Gastrocnemius medialis (tissue), 4 donors: Measurements from ENCODE around the gene TMF1. TPM values are rescaled to one million over a fixed set of nuclear protein-coding genes. Genes with fewer than 3 reads are reported as not detected.
A peak's percentile ranks its signal among the peaks of the same experiment; 100 is the strongest.

Experiments used
- ATAC-seq, 2 donors: fragments of 150-250 bp; one replicate each; pipeline ENCODE4 v1.9.1; 2016
- DNase-seq, 2 donors: peaks; one replicate each; pipeline ENCODE4 v3.0.0-alpha.2; 2019
- H3K27ac ChIP-seq, 4 donors: fragments of 200-600 bp; sonication (generic); 1 replicate in 1 of 4; 2 replicates in 3 of 4; pipeline ENCODE4 v1.5.1; 2016 to 2018; ENCODE audit warnings: mild to moderate bottlenecking in 2 of 4, moderate library complexity in 1 of 4
- H3K27me3 ChIP-seq, 3 donors: fragments of 200-600 bp; sonication (generic) in 2 of 3; 1 replicate in 1 of 3; 2 replicates in 2 of 3; pipeline versions ENCODE4 v1.5.1 to v1.6.0; 2016 to 2019; ENCODE audit warnings: mild to moderate bottlenecking in 1 of 3, moderate library complexity in 1 of 3
- H3K36me3 ChIP-seq, 2 donors: fragments of 200-600 bp; sonication (generic) in 1 of 2; one replicate each; pipeline ENCODE4 v1.5.1; 2017 to 2018
- H3K4me1 ChIP-seq, 2 donors: fragments of 200-600 bp; sonication (generic) in 1 of 2; one replicate each; pipeline ENCODE4 v1.5.1; 2016 to 2017; ENCODE audit warnings: mild to moderate bottlenecking in 2 of 2
- H3K4me3 ChIP-seq, 4 donors: fragments of 200-600 bp; sonication (generic) in 3 of 4; 1 replicate in 1 of 4; 2 replicates in 3 of 4; pipeline ENCODE4 v1.5.1; 2016 to 2019; ENCODE audit warnings: mild to moderate bottlenecking in 2 of 4
- H3K9me3 ChIP-seq, 3 donors: fragments of 200-600 bp; sonication (generic) in 2 of 3; 1 replicate in 1 of 3; 2 replicates in 2 of 3; pipeline ENCODE4 v1.5.1; 2016 to 2019
- CTCF ChIP-seq, 5 experiments: fragments of 450-650 bp in 3 of 5; fragments of 200-600 bp in 2 of 5; sonication (generic) in 2 of 5; IDR thresholded peaks in 4 of 5; conservative IDR thresholded peaks in 1 of 5; 1 replicate in 4 of 5; 2 replicates in 1 of 5; pipeline ENCODE4 v1.5.1; 2016 to 2019; ENCODE audit warnings: antibody characterized with exemption in 5 of 5, mild to moderate bottlenecking in 3 of 5, moderate library complexity in 3 of 5
- POLR2A ChIP-seq, 2 donors: fragments of 450-650 bp; IDR thresholded peaks; one replicate each; pipeline ENCODE4 v1.6.1; 2017; ENCODE audit warnings: antibody characterized with exemption in 2 of 2, mild to moderate bottlenecking in 2 of 2, moderate library complexity in 2 of 2
- in situ Hi-C, 4 donors: fragments of 200-750 bp; cut with MboI; loops; one replicate each; pipeline versions ENCODE4 v1.15.0 to v1.8.0; 2017; ENCODE audit warnings: low sequenced_read_pairs in 4 of 4
- intact Hi-C: fragments of 100-400 bp; cut with DNase I; formaldehyde crosslinking; loops from one replicate; pipeline ENCODE4 v1.15.1; 2023; ENCODE audit warnings: low total_unique reads
- total RNA-seq, 4 donors: library from RNA; depleted of rRNA; stranded (reverse); fragments of >200 nt; gene quantifications; one replicate each; pipeline versions ENCODE4 v1.1.0 to v1.2.3, GENCODE V29; 2016

Gene TMF1
- total RNA-seq, 4 donors from 2014 or later: 27.0 to 49.6 (median 33.5) TPM

DNA sequence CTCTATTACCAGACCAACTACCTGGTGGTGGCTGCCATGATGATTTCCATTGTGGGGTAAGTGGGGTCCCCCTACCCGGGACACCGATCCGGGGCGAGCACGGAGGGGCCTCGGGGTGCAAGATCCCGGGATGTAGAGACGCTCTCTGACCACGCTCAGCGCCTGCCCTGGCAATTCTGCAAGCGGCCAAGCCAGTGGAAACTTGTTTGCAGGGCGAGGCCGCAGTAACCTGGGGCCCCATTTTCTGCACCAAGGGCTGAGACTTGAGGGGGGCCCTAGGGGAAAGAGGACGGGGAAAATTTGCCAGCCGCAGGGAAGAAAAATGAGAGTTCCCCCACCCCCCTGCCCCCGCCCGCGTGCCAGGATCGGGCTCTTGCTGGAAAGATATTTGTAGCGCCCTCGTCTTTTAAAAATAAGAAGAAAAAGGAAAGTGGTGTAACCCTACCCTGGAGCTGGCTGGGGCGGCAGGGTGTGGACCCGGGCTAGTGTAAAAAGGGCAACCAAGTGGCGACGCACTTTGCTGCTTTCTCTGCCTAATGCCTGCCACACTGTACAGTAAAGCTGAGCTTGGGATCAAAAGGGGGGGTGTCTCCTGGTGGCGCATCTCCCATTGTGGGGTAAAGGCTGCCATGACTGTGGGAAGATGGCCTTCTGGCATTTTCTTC, 33.2 kb upstream of the TMF1 start:
- intact Hi-C loops (no loop called here), in situ Hi-C loops (no loop called here)
- Histone ChIP-seq H3K4me3 (peak overlapping the region; percentile 85 to 97 (median 88)), H3K27me3 (no peaks in the 10 kb centered on the region), H3K36me3 (no peaks in the 10 kb centered on the region), H3K27ac (peak overlapping the region; percentile 95 to 99 (median 97)), H3K4me1 (peaks cover 76 to 79% of the 10 kb centered on the region in 2 donors), H3K9me3 (no peaks in the 10 kb centered on the region)
- ATAC-seq (peak; percentile 3 to 7), DNase-seq (peak in 1 of 2 donors; percentile 56)
- TF ChIP-seq POLR2A (IDR thresholded peaks at IDR 0.05) (no peak), CTCF (IDR thresholded peaks at IDR 0.05 in 4 of 5, conservative IDR thresholded peaks at IDR 0.05 in 1 of 5) (no peak)

- no peaks in the 10 kb centered on the region for H3K27me3 ChIP-seq
- TF ChIP-seq POLR2A (IDR thresholded peaks at IDR 0.05) (peak; percentile 78 to 83), CTCF (IDR thresholded peaks at IDR 0.05 in 4 of 5, conservative IDR thresholded peaks at IDR 0.05 in 1 of 5) (no peak)
- peak; percentile 93 for DNase-seq
- peak; percentile 44 to 48 for ATAC-seq
- intact Hi-C loops (no loop called here), in situ Hi-C loops (no loop called here)
- H3K4me1 ChIP-seq: peaks cover 70 to 72% of the 10 kb centered on the region in 2 donors
- no peaks in the 10 kb centered on the region for H3K36me3 ChIP-seq
- H3K27ac ChIP-seq: peak within 1 kb of the TSS; percentile 95 to 99 (median 97)
- H3K9me3 ChIP-seq: no peaks in the 10 kb centered on the region
- peak within 1 kb of the TSS; percentile 85 to 97 (median 88) for H3K4me3 ChIP-seq
Measured at GRCh38 chr3:69084326-69085167, 32.4 kb upstream of the TMF1 start, which contains the start of gene ARL6IP5. TSS of gene ARL6IP5 (plus strand) at chr3:69084937. CDS start at chr3:69085048, 111 bp downstream.

- Histone ChIP-seq H3K27me3 (no peaks in the 10 kb centered on the region), H3K4me1 (peaks cover 71 to 72% of the 10 kb centered on the region in 2 donors), H3K9me3 (no peaks in the 10 kb centered on the region), H3K4me3 (no peak overlapping the region), H3K27ac (peak overlapping the region; percentile 95 to 99 (median 97)), H3K36me3 (no peaks in the 10 kb centered on the region)
- in situ Hi-C loops (no loop called here), intact Hi-C loops (no loop called here)
- DNase-seq (peak in 1 of 2 donors; percentile 65), ATAC-seq (peak in 1 of 2 donors; percentile 16)
- TF ChIP-seq CTCF (IDR thresholded peaks at IDR 0.05 in 4 of 5, conservative IDR thresholded peaks at IDR 0.05 in 1 of 5) (no peak), POLR2A (IDR thresholded peaks at IDR 0.05) (peak in 1 of 2 donors; percentile 51)
Measured at GRCh38 chr3:69082805-69083204, 30.7 kb upstream of the TMF1 start.

GRCh38 chr3:69082361-69082760, 30.2 kb upstream of the TMF1 start:
- H3K4me3 ChIP-seq: peak overlapping the region in 1 of 4 donors; percentile 4
- peak overlapping the region; percentile 95 to 99 (median 97) for H3K27ac ChIP-seq
- TF ChIP-seq POLR2A (IDR thresholded peaks at IDR 0.05) (no peak), CTCF (IDR thresholded peaks at IDR 0.05 in 4 of 5, conservative IDR thresholded peaks at IDR 0.05 in 1 of 5) (no peak)
- H3K36me3 ChIP-seq: no peaks in the 10 kb centered on the region
- in situ Hi-C loops (no loop called here), intact Hi-C loops (no loop called here)
- H3K27me3 ChIP-seq: no peaks in the 10 kb centered on the region
- H3K4me1 ChIP-seq: peaks cover 69 to 70% of the 10 kb centered on the region in 2 donors
- no peaks in the 10 kb centered on the region for H3K9me3 ChIP-seq
- ATAC-seq (no peak), DNase-seq (no peak)
